ENCODE data around the gene TPRN. TPM values are rescaled to one million over a fixed set of nuclear protein-coding genes. Genes with fewer than 3 reads are reported as not detected.
"Not testable (repeated sequence)": the region's sequence is repeated elsewhere in the genome, so short reads cannot be mapped to it uniquely, and the experiment has no call there.

Gene TPRN
- total and polyA plus RNA-seq, 2 donors (not counting 3 experiments of a cell fraction or from before 2014, with no cell fraction given): 4.3 to 12.4 TPM

DNA sequence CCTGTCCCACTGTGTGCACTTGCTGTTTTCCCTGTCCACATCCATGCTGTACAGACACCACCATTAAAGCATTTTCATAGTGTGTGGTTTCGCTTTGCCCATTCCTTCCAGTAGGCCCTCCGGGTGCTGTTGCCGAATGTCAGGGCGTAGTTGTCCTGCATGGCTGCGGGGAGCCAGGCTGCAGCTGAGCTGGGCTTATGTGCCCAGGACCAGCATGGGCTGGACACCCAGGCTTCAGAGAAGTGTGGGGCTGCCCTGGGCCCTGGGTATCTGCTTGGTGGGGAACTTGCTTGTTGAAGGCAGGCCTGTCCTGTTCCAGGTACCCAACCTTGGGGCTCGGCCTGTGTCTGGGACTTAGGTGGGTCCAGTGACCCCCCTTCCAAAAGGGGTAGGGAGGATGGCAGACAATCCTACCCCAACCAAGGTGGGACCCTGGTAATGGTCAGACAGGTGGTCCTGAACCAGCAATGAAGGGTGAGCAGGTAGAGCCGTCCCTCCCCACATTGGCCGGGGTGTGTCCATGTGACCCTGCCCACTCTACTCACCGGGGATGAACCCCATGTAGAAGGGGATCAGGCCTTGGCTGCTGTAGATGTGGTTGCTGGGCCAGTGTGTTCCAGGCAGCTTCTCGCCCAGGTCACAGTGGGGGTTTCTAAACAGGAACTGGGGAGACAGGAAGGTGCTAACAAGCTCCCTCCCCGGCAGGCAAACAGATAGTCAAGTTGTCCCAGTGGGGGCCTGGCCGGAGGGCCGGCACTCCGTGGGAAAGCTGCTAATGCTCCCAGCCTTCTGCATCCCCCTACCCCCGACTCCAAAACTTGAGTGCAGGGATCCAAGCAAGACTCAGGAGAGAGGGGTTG, 43.3 kb upstream of the TPRN start:
- H3K27me3 ChIP-seq (ENCODE audit: control insufficient read depth in 2 of 2, insufficient read depth in 2 of 2, low read length in 2 of 2): no peaks in the 10 kb centered on the region
- H3K9me3 ChIP-seq (replicated peaks; ENCODE audit: control insufficient read depth, insufficient read depth, low read length): no peaks in the 10 kb centered on the region
- FAIRE-seq: no peak
- POLR2A ChIA-PET: interaction anchor here (0.5 to 5.0 kb wide), 3 partner anchors 9 to 659 kb away, joined by 3 to 66 read pairs (median 4); partner anchors contain the start of genes NELFB and STPG3
- dilution Hi-C loops (cut with MboI; ENCODE audit: extremely low pct_ligation_motif_present, low sequenced_read_pairs) (no loop called here), intact Hi-C loops (cut with micrococcal nuclease) (no loop called here)
- no peak overlapping the region for H3K27ac ChIP-seq (ENCODE audit: insufficient read depth, low read depth, low read length)
- peaks cover 6 to 16% of the 10 kb centered on the region in 2 experiments for H3K36me3 ChIP-seq (ENCODE audit: control insufficient read depth in 2 of 2, extremely low read depth in 1 of 2, insufficient read depth in 2 of 2, low read length in 2 of 2)
- H3K4me2 ChIP-seq (ENCODE audit: insufficient read depth, low read length): no peak overlapping the region
- DNase-seq (ENCODE audit: low read depth, low spot score): no peak
- no peaks in the 10 kb centered on the region for H4K20me1 ChIP-seq (replicated peaks; ENCODE audit: control insufficient read depth, extremely low read depth, insufficient read depth, low read length)
- H3K9me1 ChIP-seq (replicated peaks; ENCODE audit: control insufficient read depth, extremely low read depth, insufficient read depth, low read length): no peaks in the 10 kb centered on the region
- no TSS peak for BruUV-seq (replicated peaks)
- H2AFZ ChIP-seq (ENCODE audit: low read depth, low read length): no peak overlapping the region
- no peak for TF ChIP-seq GATA2 (IDR thresholded peaks at IDR 0.05; ENCODE audit: insufficient read depth, insufficient read length, low read depth, low read length)
- no peak for TF ChIP-seq CTCF (IDR thresholded peaks at IDR 0.05; ENCODE audit: extremely low read depth in 1 of 2, insufficient read depth in 1 of 2, low read depth in 1 of 2, low read length in 2 of 2)
- peak; percentile 49 for TF ChIP-seq POLR2A (IDR thresholded peaks at IDR 0.05; ENCODE audit: low read depth, low read length)
- no peak for TF ChIP-seq FOS (IDR thresholded peaks at IDR 0.05; ENCODE audit: borderline replicate concordance, insufficient read depth, low read length)
- peaks cover 24% of the 10 kb centered on the region for H3K79me2 ChIP-seq (ENCODE audit: control insufficient read depth, insufficient read depth, low read length)
- H3K9ac ChIP-seq (replicated peaks; ENCODE audit: extremely low read depth, insufficient read depth, low read length): no peak overlapping the region
- peaks cover 13% of the 10 kb centered on the region for H3K4me1 ChIP-seq (ENCODE audit: control insufficient read depth, extremely low read depth, insufficient read depth, low read length)
- H3K4me3 ChIP-seq (replicated peaks in 1 of 3; ENCODE audit: insufficient read depth in 1 of 3, low read depth in 1 of 3, low read length in 3 of 3): no peak overlapping the region
- CTCF ChIA-PET: interaction anchor here (2.1 to 2.7 kb wide), 2 partner anchors 7 to 10 kb away, joined by 13 to 15 read pairs; partner anchors contain the start of gene NELFB

DNA sequence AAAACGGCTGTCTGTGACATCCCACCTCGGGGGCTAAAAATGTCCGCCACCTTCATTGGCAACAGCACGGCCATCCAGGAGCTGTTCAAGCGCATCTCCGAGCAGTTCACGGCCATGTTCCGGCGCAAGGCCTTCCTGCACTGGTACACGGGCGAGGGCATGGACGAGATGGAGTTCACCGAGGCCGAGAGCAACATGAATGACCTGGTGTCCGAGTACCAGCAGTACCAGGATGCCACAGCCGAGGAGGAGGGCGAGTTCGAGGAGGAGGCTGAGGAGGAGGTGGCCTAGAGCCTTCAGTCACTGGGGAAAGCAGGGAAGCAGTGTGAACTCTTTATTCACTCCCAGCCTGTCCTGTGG, 42.7 kb upstream of the TPRN start:
- H3K27ac ChIP-seq (ENCODE audit: insufficient read depth, low read depth, low read length); H3K9me3 ChIP-seq (replicated peaks; ENCODE audit: control insufficient read depth, insufficient read depth, low read length); H3K27me3 ChIP-seq (ENCODE audit: control insufficient read depth in 2 of 2, insufficient read depth in 2 of 2, low read length in 2 of 2); intact Hi-C loops (cut with micrococcal nuclease); BruUV-seq (replicated peaks); H3K4me2 ChIP-seq (ENCODE audit: insufficient read depth, low read length); DNase-seq (ENCODE audit: low read depth, low spot score); H3K9ac ChIP-seq (replicated peaks; ENCODE audit: extremely low read depth, insufficient read depth, low read length); CTCF ChIA-PET; H3K4me3 ChIP-seq (replicated peaks in 1 of 3; ENCODE audit: insufficient read depth in 1 of 3, low read depth in 1 of 3, low read length in 3 of 3); H4K20me1 ChIP-seq (replicated peaks; ENCODE audit: control insufficient read depth, extremely low read depth, insufficient read depth, low read length); H2AFZ ChIP-seq (ENCODE audit: low read depth, low read length); dilution Hi-C loops (cut with MboI; ENCODE audit: extremely low pct_ligation_motif_present, low sequenced_read_pairs); H3K9me1 ChIP-seq (replicated peaks; ENCODE audit: control insufficient read depth, extremely low read depth, insufficient read depth, low read length); FAIRE-seq: not testable (repeated sequence)
- H3K36me3 ChIP-seq (ENCODE audit: control insufficient read depth in 2 of 2, extremely low read depth in 1 of 2, insufficient read depth in 2 of 2, low read length in 2 of 2): peaks cover 6 to 16% of the 10 kb centered on the region in 2 experiments
- peaks cover 13% of the 10 kb centered on the region for H3K4me1 ChIP-seq (ENCODE audit: control insufficient read depth, extremely low read depth, insufficient read depth, low read length)
- H3K79me2 ChIP-seq (ENCODE audit: control insufficient read depth, insufficient read depth, low read length): peaks cover 25% of the 10 kb centered on the region
- POLR2A ChIA-PET: interaction anchor here (1.6 to 5.0 kb wide), 2 partner anchors 10 to 34 kb away, joined by 8 to 66 read pairs; partner anchors contain the start of genes NELFB, STPG3 and TOR4A
